ENCODE measurements around the gene VPS35L. TPM values are rescaled to one million over a fixed set of nuclear protein-coding genes. Genes with fewer than 3 reads are reported as not detected.
A peak's percentile ranks its signal among the peaks of the same experiment; 100 is the strongest.

VPS35L gene
- total RNA-seq, 2 donors from 2014 or later: 51.1 to 53.1 TPM

DNA sequence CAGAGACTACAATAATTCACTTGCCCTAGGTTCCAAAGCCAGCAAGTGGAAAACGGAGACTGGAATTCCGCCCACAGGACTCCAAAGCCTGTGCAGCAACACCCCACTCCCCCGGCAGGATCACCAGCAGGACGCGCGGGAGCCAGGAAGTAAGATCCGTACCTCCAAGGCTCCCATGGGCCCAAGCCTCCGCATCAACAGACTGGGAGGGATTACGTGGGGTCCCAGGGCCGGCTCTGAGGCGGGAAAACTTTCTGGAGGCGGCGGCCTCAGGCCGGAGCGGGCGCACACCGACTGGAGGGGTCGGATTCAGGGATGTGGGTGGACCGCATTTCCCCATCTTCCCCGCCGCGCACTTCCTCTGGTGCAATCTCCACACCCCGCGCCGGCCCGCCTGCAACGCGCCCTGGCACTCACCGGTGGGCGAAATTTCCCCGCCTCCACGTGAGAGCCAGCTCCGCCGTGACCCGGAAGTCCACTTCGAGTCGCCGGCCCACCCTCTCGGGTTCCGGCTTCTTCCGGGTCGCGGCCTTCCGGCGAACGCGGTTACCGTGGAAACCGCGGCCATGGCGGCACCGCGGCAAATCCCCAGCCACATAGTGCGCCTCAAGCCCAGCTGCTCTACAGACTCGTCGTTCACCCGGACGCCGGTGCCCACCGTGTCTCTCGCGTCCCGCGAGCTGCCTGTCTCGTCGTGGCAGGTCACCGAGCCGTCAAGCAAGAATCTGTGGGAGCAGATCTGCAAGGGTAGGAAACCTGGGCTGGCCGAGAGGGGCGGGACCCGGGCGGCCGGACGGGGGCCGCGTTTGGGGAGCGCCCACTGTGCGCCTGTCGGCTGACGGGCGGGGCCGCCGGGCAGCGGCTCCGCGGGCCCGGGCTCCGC, 162.5 kb downstream of the VPS35L start, which contains the start of the genes IQCK and KNOP1:
TSS of gene IQCK (plus strand) at position 531 of the 883 bp plus-strand sequence. CDS start at position 567, 36 bp downstream.
TSS of gene KNOP1 (minus strand) at position 487 of the 883 bp plus-strand sequence. CDS start 3,192 bp downstream, outside the sequence.
- intact Hi-C loops (cut with DNase I): loop anchor here in 1 of 2 donors (2.0 kb wide), 1 partner anchor 165 kb away; no protein-coding TSS in a partner anchor
- DNase-seq (ENCODE audit: low spot score): peak; percentile 97

DNA sequence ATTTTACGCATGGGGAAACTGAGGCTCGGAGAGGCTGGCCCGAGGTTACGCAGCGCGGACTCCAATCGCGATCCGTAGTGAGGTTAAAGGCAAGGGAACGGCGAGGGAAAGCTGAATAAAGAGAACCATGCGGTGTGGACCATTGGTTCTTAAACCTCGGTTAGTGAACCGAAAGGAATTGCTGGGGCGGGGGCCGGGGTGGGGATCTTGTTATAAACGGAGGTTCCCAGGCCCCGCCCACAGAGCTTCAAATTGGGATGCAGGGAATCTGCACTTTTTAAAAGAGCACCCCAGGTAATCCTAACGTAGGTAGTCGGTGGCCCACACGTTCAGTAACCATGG, 163.1 kb downstream of the VPS35L start:
- intact Hi-C loops (cut with DNase I): loop anchor here in 1 of 2 donors (2.0 kb wide), 1 partner anchor 164 kb away; no protein-coding TSS in a partner anchor
- no peak for DNase-seq (ENCODE audit: low spot score)

- intact Hi-C loops (cut with DNase I): no loop called here
- no peak for DNase-seq (ENCODE audit: low spot score)
These were observed 166.9 kb downstream of the VPS35L start for GRCh38 chr16:19722269-19722952.

- DNase-seq (ENCODE audit: low spot score): no peak
These were observed 167.5 kb downstream of the VPS35L start for GRCh38 chr16:19722981-19723380.

DNA sequence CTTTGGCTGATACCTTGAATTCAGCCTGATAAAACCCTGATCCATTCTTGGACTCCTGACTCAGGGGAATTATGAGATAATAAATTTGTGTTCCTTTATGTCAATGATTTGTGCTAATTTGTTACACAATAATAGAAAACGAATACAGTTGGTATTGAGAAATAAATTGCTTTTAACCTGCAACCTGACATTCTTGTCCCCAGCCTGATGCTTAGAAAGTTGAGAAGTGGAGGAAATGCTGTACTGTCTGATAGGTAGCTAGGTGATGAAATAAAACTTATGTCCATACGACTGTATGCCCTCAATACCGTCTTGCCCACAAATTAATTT, 173.1 kb downstream of the VPS35L start:
- DNase-seq (ENCODE audit: low spot score): no peak
- intact Hi-C loops (cut with DNase I): no loop called here

More at GRCh38 chr16:19722981-19723380, 167.5 kb downstream of the VPS35L start:
- intact Hi-C loops (cut with DNase I): no loop called here

- no peak for DNase-seq (ENCODE audit: low spot score)
- intact Hi-C loops (cut with DNase I): no loop called here
These were observed 178.0 kb downstream of the VPS35L start for GRCh38 chr16:19733551-19733950.

- no peak for DNase-seq (ENCODE audit: low spot score)
- intact Hi-C loops (cut with DNase I): no loop called here
These were observed 179.8 kb downstream of the VPS35L start for GRCh38 chr16:19735074-19735867.

DNA sequence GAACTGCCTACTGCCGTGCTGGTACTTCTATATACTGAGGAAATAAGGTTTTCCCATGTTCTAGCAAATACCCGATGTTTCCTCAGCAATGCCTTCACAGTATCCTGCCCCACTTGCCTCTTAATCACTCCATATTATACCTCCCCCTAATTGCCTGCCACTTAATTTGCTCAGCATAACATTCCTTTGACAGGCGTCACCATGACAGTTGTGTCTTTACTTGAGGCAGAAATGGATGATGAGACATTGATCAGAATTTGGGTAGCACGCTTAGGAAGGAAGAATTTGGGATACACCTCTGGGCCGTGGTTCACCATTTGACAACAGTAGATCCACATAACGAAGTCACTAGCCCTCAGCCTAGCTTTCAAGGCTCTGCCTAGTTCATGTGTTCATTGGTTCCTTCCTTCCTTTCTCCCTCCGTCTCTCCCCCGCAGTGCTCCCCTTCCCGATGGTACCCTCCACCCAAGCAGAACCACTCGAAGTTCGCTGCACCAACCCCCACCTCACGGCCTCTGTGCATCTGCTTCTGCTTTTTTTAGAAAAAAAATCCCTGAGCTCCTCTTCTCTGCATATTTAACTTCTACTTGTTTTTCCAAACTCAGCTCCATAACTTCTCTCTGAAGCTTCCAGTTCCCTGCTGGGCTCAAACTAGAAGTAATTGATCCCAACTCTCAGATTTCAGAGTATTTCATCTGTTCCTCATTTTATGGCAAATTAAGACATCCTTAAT, 182.0 kb downstream of the VPS35L start:
- intact Hi-C loops (cut with DNase I): no loop called here
- no peak for DNase-seq (ENCODE audit: low spot score)

DNA sequence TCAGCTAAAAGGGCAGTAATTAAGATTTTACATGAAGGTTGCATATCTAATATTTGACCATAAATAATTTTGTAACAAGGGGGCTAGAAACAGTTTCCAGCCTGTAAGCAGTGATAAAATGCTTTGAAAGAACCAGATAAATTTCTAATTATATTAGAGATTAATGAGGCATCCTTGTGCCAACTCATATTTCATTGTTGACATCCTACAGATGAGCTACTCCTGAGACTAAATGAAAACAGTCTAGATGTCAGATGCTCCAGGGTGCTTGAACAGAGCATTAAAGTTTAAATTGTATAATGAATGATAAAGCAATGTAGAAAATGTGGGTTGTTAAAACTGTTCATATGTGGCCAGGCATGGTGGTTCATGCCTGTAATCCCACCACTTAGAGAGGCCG, 185.9 kb downstream of the VPS35L start:
- DNase-seq (ENCODE audit: low spot score): no peak
- intact Hi-C loops (cut with DNase I): no loop called here

- intact Hi-C loops (cut with DNase I): no loop called here
These were observed 188.3 kb downstream of the VPS35L start for GRCh38 chr16:19743816-19744159.

DNA sequence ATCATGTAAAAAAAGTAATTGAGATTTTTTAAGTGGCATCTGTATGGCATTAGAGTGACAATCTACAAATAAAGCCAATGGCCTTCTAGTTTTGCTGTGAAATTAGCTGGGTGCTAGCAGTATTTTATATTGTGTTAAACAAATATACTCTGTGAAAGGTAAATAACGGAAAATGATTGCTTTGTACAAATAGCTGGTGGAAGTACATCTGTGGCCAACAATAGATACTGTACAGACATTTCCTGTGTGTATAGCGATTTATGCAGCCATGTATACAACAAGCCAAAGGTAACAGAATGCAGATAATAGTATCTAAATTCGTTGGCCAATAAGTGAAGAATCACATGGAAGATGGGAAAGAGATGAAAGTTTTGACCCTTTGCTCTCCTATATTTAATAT, 189.2 kb downstream of the VPS35L start:
- DNase-seq (ENCODE audit: low spot score): no peak
- intact Hi-C loops (cut with DNase I): no loop called here

More at GRCh38 chr16:19743816-19744159, 188.3 kb downstream of the VPS35L start:
- DNase-seq (ENCODE audit: low spot score): no peak

DNA sequence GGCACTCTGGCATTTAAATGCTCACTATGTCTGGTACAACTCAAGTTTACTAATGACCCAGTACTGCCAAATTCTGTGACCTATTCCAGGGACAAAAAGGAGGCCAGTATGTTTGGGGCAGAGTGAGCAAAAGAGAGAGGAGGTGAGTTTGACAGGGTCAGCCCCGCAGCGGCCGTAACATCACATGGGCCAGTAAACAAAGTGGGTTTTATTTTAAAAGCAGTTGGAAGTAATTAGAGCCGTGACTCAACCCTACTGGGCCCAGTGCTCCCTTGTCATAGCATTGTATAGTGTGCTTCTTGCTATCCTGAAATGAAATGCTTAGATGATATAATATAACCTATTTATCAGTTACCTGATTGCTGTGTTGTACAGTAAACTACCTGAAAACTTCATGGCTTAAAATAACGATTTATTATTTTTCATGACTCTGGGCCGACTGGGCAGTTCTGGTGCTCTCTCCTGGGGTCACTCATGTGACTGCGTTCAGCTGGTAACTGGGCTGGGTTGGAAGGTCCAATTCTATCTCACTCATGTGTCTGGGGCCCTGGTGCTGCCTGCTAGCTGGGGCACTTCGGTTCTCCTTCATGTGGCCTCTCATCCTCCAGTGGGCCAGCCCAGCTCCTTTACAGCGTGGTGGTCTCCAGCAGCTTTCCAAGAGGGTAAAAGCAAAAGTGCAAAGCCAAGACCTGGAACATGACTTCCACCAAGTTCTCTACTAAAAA, 189.9 kb downstream of the VPS35L start:
- intact Hi-C loops (cut with DNase I): no loop called here
- no peak for DNase-seq (ENCODE audit: low spot score)

- intact Hi-C loops (cut with DNase I): no loop called here
- DNase-seq (ENCODE audit: low spot score): no peak
These were observed 191.1 kb downstream of the VPS35L start for GRCh38 chr16:19746561-19746960.

DNA sequence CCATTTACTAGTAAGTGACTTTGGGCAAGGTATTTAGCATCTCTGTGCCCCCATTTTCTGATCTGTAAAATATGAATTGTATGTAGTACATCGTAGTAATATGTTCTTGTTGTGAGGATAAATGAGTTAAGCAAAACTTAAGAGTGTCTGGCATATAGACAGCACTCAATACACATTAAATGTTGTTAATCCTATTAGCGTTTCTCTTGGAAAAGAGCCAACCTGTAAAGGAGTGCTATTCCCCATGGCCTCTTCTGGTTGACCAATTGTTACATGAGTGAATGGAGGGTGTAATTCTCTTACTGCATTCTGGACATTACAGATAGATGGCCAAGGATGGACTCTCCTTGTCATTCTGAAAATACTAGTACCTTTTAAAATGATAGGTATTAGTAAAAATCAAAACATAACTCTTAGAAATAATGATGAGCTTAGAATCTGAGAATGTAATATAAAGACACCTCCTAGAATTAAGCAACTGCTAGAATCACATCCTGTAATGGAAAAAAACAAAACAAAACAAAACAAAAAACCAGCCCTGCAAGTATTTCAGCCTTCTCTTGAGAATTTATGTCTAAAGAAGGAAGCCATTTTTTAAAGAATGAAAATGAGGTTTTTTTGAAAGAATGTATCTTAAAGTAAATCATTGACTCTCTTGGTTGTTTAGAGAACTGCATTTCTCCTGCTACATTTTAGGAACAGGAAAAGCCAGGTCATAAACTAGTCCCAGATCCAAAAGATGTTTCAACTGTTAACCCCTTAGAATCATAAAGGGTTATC, 193.1 kb downstream of the VPS35L start:
- intact Hi-C loops (cut with DNase I): no loop called here
- DNase-seq (ENCODE audit: low spot score): no peak

DNA sequence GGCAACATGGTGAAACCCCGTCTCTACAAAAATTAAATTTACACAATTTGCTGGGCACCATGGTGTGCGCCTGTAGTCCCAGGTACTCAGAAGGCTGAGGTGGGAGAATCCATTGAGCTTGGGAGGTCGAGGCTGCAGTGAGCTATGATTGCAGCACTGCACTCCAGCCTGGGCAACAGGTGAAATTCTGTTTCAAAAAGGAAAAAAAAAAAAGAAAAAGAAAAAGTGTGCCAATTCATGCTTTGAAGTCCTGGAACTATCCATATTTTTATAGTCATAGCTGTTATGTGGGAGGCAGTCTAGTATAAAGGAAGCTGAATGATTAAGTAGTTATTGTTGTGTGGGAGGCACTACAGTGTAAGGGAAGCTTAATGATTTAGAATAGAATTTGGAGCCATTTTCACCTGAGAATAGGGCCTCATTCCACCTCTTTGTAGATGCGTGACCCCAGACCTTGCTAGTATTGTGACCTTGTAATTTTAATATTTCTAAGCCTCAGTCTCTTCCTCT, 194.1 kb downstream of the VPS35L start:
- intact Hi-C loops (cut with DNase I): no loop called here
- no peak for DNase-seq (ENCODE audit: low spot score)
